A172 (cell line): Measurements from ENCODE around the gene CFAP91. TPM values are rescaled to one million over a fixed set of nuclear protein-coding genes. Genes with fewer than 3 reads are reported as not detected.
A peak's percentile ranks its signal among the peaks of the same experiment; 100 is the strongest.
"Not testable (repeated sequence)": the region's sequence is repeated elsewhere in the genome, so short reads cannot be mapped to it uniquely, and the experiment has no call there.

Experiments
- DNase-seq: peaks from one replicate; pipeline ENCODE4 v3.0.0-alpha.2; 2015; ENCODE audit warnings: low spot score
- total RNA-seq: library from RNA; depleted of rRNA; stranded (reverse); fragments of >200 nt; shearing (Covaris generic); gene quantifications from 2 replicates; pipeline ENCODE4 v1.2.3, GENCODE V29; 2014

Gene CFAP91
- total RNA-seq, 1 experiment from 2014 or later = 2.2 TPM

DNA sequence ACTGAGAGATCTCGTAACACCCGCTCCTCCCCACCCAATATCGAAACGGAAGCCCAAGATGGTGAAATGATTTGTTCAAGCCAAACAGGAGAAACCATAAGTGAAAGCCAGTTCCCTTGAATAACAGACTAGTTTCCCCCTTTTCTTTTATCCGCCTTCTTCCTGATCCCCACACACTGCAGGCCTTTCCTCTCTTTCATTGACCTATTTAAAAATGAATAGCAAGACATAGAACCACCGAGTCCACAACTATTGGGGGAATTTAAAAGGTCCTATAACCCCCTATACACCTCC is 25.2 kb upstream of the CFAP91 start:
- no peak for DNase-seq

GRCh38 chr3:119678209-119678608 is 24.6 kb upstream of the CFAP91 start:
- DNase-seq = not testable (repeated sequence)

DNA sequence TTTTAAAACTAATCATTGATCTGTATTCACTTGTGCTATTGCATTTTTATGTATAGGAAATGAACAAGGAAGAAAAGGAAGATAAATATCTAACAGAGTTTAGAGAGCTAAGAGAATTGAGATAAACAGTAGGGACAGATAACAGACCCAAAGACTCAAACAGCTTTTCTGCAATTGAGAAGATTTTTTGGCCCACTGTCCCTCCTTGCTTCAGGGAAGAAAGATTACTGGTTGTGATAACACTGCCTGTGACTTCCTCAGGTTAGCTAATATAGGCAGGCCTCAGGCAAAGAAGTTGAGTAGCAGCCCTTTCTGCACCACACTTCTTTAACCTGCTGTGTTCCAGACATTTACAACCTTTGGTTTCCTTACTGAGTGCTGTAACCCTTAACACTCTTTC is 22.9 kb upstream of the CFAP91 start:
- no peak for DNase-seq

- DNase-seq = peak; percentile 29
Observed at GRCh38 chr3:119681279-119681678, 21.5 kb upstream of the CFAP91 start.

DNA sequence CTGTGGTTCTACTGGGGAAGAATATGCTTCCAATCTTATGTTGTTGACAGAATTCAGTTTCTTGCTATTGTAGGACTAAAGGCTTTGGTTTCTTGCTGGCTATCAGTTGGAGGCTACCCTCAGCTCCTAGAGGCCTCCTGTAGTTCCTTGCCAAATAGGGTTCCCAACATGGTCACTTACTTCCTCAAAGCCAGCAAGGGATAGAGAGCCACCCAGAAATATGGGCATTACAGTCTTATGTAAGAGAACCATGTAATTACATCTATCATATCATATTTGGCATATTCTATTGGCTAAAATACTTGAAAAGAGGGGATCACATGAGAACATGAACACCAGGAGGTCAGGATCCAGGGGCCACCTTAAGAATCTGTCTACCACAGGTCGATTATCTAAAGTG is 19.4 kb upstream of the CFAP91 start:
- no peak for DNase-seq

DNA sequence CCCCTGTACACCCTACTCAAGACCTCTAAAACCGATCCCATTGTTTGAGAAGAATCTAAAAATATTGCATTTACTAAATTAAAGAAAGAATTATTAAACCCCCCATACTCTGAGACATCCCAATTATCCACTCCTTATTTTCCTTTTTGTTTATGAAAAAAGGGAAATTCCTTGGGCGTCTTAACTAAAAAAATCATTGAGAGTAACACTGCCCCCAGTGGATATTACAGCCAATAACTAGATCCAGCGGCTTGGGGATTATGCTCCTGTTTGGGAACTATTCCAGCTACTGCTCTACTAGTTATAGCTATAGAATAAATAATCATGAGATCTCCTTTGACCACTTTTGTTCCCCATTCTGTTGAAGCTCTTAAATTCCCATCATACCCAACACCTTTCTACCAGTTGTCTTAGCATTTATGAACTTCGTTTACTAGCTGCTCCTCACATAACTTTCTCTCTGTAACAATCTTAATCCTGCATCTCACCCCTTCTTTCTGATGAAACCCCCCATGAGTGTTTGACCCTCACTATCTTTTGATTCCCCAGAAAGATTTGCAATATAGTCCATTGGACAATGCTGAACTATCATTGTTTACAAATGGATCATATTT is 12.7 kb upstream of the CFAP91 start:
- peak; percentile 43 for DNase-seq

DNA sequence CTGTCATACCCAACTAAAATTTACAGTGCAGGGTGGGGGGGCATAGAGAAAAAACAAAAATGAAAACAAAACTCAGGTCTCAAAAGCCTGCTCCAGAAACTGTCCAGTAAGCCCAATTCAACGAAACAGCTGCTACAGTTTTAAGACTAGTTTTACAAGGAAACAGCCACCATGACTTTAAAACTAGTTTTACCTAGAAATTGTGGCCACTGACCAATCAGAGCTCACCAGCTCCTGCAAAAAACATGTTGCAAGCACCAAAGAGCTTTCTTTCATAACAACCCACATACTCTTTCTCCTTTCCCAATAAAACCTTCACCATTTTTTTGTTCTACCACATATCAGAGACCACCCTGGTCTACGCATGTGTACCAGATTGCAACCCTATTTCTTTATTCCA is 7.3 kb upstream of the CFAP91 start:
- DNase-seq = peak; percentile 27

GRCh38 chr3:119697394-119697793 is 5.4 kb upstream of the CFAP91 start:
- DNase-seq = no peak

GRCh38 chr3:119700269-119700919 is 2.4 kb upstream of the CFAP91 start:
- DNase-seq = peak; percentile 87

GRCh38 chr3:119700920-119701734 is 1.7 kb upstream of the CFAP91 start:
- DNase-seq = no peak

- DNase-seq = no peak
Observed at GRCh38 chr3:119703820-119704531, 1.2 kb downstream of the CFAP91 start.

GRCh38 chr3:119715105-119715504 is 12.3 kb downstream of the CFAP91 start:
- no peak for DNase-seq

DNA sequence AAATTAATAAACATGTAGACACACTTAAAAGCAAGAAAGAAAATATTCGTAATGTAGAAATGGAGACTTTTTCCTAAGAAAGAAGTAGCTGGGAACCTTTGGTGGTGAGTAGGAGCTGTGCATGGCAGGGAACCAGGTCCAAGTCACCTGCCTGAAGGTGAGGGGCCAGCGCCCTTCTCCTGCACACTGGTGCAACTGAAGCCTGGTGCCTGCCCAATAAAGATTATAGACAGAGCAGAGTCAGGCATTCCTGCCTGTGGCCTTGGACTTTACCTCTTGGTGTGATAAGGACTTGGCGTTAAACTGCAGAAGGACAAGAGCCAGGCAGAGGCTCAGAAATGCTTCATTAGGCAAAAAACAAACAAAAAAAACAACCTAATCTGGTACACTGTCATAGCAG is 14.2 kb downstream of the CFAP91 start:
- DNase-seq = no peak

- DNase-seq = no peak
Observed at GRCh38 chr3:119717520-119717919, 14.7 kb downstream of the CFAP91 start.

DNA sequence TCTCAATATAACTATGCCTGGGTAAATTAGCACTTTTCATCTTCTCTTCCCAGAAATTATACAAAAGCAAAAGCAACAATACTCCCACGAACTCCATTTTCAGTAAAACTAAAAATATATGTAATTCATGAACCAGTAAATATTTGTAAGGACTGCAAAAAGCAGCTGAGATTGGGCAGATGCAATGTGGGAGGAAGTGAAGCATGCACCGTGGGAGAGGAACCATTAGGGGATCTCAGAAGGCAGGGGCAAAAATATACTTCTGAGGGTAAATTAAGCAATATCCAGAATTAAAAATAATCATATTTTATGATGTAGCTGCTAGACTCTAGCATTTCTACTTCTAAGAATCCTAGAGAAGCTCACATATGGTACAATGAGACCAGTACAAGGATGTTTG is 20.2 kb downstream of the CFAP91 start:
- no peak for DNase-seq

GRCh38 chr3:119726909-119727308 is 24.1 kb downstream of the CFAP91 start:
- DNase-seq = no peak

DNA sequence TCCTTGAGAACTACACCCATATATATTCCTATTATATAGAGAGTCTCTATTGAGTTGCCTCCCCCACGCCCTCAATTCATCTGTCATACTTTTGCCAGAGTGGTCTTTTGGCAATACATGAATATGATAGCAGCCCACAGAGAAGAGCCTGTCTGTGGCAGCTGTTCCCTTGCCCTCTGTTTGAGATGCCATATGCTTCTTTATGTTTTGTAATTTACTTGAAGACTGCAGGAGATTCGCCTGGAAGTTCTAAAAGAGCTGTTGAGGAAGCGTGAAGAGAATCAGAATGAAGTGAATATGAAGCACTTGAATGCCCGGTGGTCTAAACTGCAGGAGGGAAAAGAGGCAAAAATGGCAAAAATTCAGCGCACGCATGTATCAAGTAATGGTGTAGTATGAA is 27.2 kb downstream of the CFAP91 start:
- no peak for DNase-seq

GRCh38 chr3:119731560-119732343 is 28.9 kb downstream of the CFAP91 start:
- DNase-seq = peak; percentile 45

- no peak for DNase-seq
Observed at GRCh38 chr3:119733812-119734211, 31.0 kb downstream of the CFAP91 start.

- DNase-seq = no peak
Observed at GRCh38 chr3:119738741-119739140, 35.9 kb downstream of the CFAP91 start.
